Psoas muscle (tissue), 8 donors: ENCODE data around the gene CMTM7. TPM values are rescaled to one million over a fixed set of nuclear protein-coding genes. Genes with fewer than 3 reads are reported as not detected.

Source experiments
- ATAC-seq, 4 donors: fragments of 200-7000 bp; cut with Tn5 transposase; one replicate each; pipeline ENCODE4 v1.9.1; 2020; ENCODE audit warnings: moderate library complexity in 3 of 4, mild to moderate bottlenecking in 2 of 4
- DNase-seq, 2 donors: peaks; one replicate each; pipeline ENCODE4 v3.0.0-alpha.2; 2020
- H3K27ac ChIP-seq: fragments of 200-600 bp; one replicate; pipeline ENCODE4 v1.8.0; 2022
- H3K27me3 ChIP-seq, 3 donors: fragments of 200-600 bp in 1 of 3; one replicate each; pipeline versions ENCODE4 v1.6.1 to v1.8.0; 2013 to 2022; ENCODE audit warnings: low read length in 2 of 3, mild to moderate bottlenecking in 2 of 3, moderate library complexity in 1 of 3; ENCODE audit not compliant: insufficient read depth in 3 of 3
- H3K36me3 ChIP-seq, 2 donors: fragments of 200-600 bp in 1 of 2; one replicate each; pipeline versions ENCODE4 v1.6.1 to v1.8.0; 2013 to 2022; ENCODE audit warnings: low read depth in 1 of 2, mild to moderate bottlenecking in 1 of 2, moderate library complexity in 1 of 2; ENCODE audit not compliant: insufficient read depth in 1 of 2
- H3K4me1 ChIP-seq: fragments of 200-600 bp; one replicate; pipeline ENCODE4 v1.8.0; 2022
- H3K4me3 ChIP-seq: fragments of 200-600 bp; one replicate; pipeline ENCODE4 v1.8.0; 2022; ENCODE audit warnings: mild to moderate bottlenecking
- H3K9me3 ChIP-seq: fragments of 200-600 bp; one replicate; pipeline ENCODE4 v1.8.0; 2022
- CTCF ChIP-seq: fragments of 200-600 bp; IDR thresholded peaks from one replicate; pipeline ENCODE4 v1.8.0; 2022; ENCODE audit warnings: antibody characterized with exemption
- WGBS, 3 donors: extraction: QIAGEN DNeasy Blood & Tissue Kit; methylation state at CpG; one replicate each; pipeline versions ENCODE4 v1.1.6 to v1.1.7; 2013; 5-methylcytosine and 5-hydroxymethylcytosine counted together
- intact Hi-C, 2 donors: fragments of 100-400 bp; cut with DNase I; formaldehyde crosslinking; loops; one replicate each; pipeline versions ENCODE4 v1.11.0 to v1.14.2; 2022
- polyA plus RNA-seq, 3 donors: library from polyadenylated mRNA; stranded (reverse); fragments of 200-250 nt; gene quantifications; one replicate each; pipeline ENCODE4 v1.2.3, GENCODE V29; 2013
- total RNA-seq, 4 donors: library from RNA; stranded (reverse); fragmentation: NEBNext Ultra II Directional in 2 of 4; extraction: Animal tissue kit (Norgen Biotek cat#: 25700) in 2 of 4; gene quantifications; one replicate each; pipeline versions ENCODE4 v1.2.1 to v1.2.4, GENCODE V29; 2021 to 2023
- donor health status: healthy with polysubstance abuse.
- donor health status: DM: no; HTN: no; CAD: no; lungs with moderate emphysema.
- donor health status: Bipolar disorder and iron deficiency.
- donor health status: healthy.
- donor health status: DM: yes; HTN: yes; CAD: no.
- donor health status: DM: no; HTN: no; CAD: no.
- donor health status: DM: no; HTN: no; CAD: no.
- donor health status: DM: yes; HTN: yes; CAD: no.

The CMTM7 gene
- total and polyA plus RNA-seq, 7 donors: 0.65 to 18.5 (median 2.6) TPM

DNA sequence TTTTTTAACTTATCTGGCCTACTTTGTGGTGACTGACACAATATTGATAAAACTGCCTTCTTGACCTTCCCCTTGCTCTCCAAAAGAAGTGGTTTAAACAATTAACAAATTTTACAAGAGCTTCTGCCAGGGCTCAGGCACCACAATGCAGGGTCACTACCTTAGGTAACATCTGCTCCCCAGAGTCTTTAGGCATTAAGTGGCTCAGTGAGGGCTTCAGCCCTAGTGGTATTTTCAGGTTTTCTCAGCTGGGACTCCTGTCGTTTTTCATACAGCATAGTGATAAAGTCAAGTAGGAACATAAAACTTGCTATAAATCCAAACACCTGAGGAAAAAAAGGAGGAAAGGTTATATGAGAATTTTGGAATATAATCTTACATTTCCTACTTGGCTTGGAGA, 92.1 kb downstream of the CMTM7 start:
- Histone ChIP-seq H3K4me3 (no peak overlapping the region), H3K27ac (no peak overlapping the region), H3K4me1 (no peaks in the 10 kb centered on the region), H3K36me3 (peaks cover 0 to 44% of the 10 kb centered on the region in 2 donors), H3K27me3 (no peaks in the 10 kb centered on the region), H3K9me3 (no peaks in the 10 kb centered on the region)
- ATAC-seq (no peak), DNase-seq (no peak)
- no peak for TF ChIP-seq CTCF
- 51 to 73% (median 60%) methylated on average over 1 of the region's 1 CpG for WGBS, 3 donors
- intact Hi-C loops: no loop called here

DNA sequence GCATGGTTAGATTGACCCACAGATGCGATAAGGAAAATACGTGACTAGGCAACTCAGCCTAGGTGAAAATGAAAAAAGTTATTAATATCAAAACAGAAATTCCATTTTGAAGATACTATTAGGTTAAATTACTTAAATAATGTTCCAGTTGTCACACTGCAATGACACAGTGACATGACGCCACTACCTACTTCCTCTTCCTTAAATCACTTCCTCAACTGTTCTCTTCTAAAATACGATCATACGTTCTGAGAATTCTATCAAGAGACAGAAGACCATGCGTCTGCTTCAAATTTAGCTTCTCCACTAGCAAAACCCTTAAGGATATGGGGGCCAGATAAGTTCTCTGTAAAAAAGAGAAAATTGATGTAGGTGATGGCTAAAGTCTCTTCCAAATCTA, 92.8 kb downstream of the CMTM7 start:
- intact Hi-C loops: no loop called here
- TF ChIP-seq CTCF: no peak
- WGBS, 3 donors: 87 to 88% (median 87%) methylated on average over 6 of the region's 6 CpGs
- Histone ChIP-seq H3K4me3 (no peak overlapping the region), H3K27ac (no peak overlapping the region), H3K4me1 (no peaks in the 10 kb centered on the region), H3K9me3 (no peaks in the 10 kb centered on the region), H3K27me3 (no peaks in the 10 kb centered on the region), H3K36me3 (peaks cover 0 to 44% of the 10 kb centered on the region in 2 donors)
- no peak for ATAC-seq
- DNase-seq: no peak

GRCh38 chr3:32487781-32488473, 96.3 kb downstream of the CMTM7 start:
- Histone ChIP-seq H3K27me3 (no peaks in the 10 kb centered on the region), H3K27ac (no peak overlapping the region), H3K36me3 (peaks cover 0 to 37% of the 10 kb centered on the region in 2 donors), H3K9me3 (no peaks in the 10 kb centered on the region), H3K4me1 (no peaks in the 10 kb centered on the region), H3K4me3 (no peak overlapping the region)
- TF ChIP-seq CTCF: no peak
- ATAC-seq (no peak), DNase-seq (no peak)
- intact Hi-C loops: no loop called here
- WGBS, 3 donors: 79 to 85% (median 80%) methylated on average over 3 of the region's 3 CpGs

- Histone ChIP-seq H3K4me1 (no peaks in the 10 kb centered on the region), H3K36me3 (peaks cover 0 to 31% of the 10 kb centered on the region in 2 donors), H3K9me3 (no peaks in the 10 kb centered on the region), H3K4me3 (no peak overlapping the region), H3K27me3 (no peaks in the 10 kb centered on the region), H3K27ac (no peak overlapping the region)
- TF ChIP-seq CTCF: no peak
- intact Hi-C loops: no loop called here
- ATAC-seq (no peak), DNase-seq (no peak)
- WGBS, 3 donors: 92 to 95% (median 93%) methylated on average over 3 of the region's 3 CpGs
Measured at GRCh38 chr3:32488474-32489008, 96.9 kb downstream of the CMTM7 start.
